ENCODE results near the gene SLC22A9. TPM values are rescaled to one million over a fixed set of nuclear protein-coding genes. Genes with fewer than 3 reads are reported as not detected.
"Not testable (repeated sequence)": the region's sequence is repeated elsewhere in the genome, so short reads cannot be mapped to it uniquely, and the experiment has no call there.

The SLC22A9 gene
- total RNA-seq, 1 donor from 2014 or later = not detected

GRCh38 chr11:63435831-63436230, 66.2 kb downstream of the SLC22A9 start:
- intact Hi-C loops (cut with DNase I); DNase-seq (ENCODE audit: low spot score): not testable (repeated sequence)

GRCh38 chr11:63443714-63444113, 74.1 kb downstream of the SLC22A9 start:
- intact Hi-C loops (cut with DNase I) = no loop called here
- DNase-seq (ENCODE audit: low spot score) = no peak

- intact Hi-C loops (cut with DNase I) = no loop called here
- no peak for DNase-seq (ENCODE audit: low spot score)
Measured at GRCh38 chr11:63444160-63444559, 74.6 kb downstream of the SLC22A9 start.

DNA sequence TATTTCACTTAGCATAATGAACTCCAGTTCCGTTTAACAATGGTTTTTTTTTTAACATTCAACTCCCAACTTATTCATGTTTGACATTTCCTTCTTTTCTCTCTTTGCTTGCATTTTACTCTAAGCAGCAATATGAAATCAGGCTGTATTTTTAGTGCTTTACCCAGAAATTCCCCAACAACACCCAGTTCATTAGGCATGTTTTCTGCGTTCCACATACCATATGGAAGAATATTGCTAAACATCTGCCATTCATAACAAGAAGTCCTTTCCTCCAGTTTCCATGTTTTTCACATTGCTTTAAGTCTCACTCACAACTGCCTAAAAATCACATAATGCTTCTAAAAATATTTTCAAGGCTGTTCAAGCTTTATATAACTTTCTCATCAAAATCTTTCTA, 75.5 kb downstream of the SLC22A9 start:
- no peak for DNase-seq (ENCODE audit: low spot score)
- intact Hi-C loops (cut with DNase I) = no loop called here

- intact Hi-C loops (cut with DNase I) = no loop called here
- no peak for DNase-seq (ENCODE audit: low spot score)
Measured at GRCh38 chr11:63445720-63446119, 76.1 kb downstream of the SLC22A9 start.

DNA sequence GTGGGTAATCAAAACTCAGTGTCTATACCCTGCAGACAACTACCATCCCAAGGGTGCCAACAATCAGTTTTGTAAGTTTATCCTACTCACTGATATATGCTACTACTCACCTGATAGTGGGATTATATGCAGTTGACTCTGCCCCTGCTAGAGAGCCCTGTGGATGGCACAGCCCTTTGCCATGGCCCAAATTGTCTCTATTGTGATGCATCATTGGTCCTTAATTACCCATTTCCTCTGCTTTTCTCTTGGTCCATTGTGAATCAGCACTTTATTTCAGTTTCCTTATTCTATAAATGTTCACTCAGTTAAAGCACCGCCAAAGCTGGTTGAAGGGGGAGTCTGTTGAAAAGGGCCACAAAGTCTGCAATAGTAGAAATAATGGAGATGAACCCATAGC, 79.1 kb downstream of the SLC22A9 start:
- no peak for DNase-seq (ENCODE audit: low spot score)
- intact Hi-C loops (cut with DNase I) = no loop called here

DNA sequence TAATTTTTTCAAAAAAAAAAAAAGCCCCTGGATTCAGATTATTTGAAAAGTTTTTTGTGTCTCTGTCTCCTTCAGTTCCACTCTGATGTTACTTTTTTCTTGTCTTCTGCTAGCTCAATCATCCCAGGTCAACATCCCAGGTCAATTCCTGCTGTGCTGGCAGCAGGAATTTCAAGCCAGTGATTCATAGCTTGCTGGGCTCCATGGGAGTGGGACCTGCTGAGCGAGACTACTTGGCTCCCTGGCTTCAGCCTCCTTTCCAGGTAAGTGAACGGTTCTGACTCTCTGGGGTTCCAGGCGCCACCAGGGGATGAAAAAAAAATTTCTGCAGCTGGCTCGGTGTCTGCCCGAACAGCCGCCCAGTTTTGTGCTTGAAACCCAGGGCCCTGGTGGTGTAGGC, 90.0 kb downstream of the SLC22A9 start:
- DNase-seq (ENCODE audit: low spot score) = no peak
- intact Hi-C loops (cut with DNase I) = no loop called here

Other genes starting within 250 kb of the SLC22A9 start
- gene SLC22A24, start 225.6 kb upstream of the SLC22A9 start, total RNA-seq = not detected
- gene SLC22A25, start 126.2 kb upstream of the SLC22A9 start, total RNA-seq = not detected
- gene PLAAT5, start 121.4 kb downstream of the SLC22A9 start, total RNA-seq = 0.32 TPM
- gene LGALS12, start 136.3 kb downstream of the SLC22A9 start, total RNA-seq = 0.83 TPM
- gene PLAAT4, start 167.0 kb downstream of the SLC22A9 start, total RNA-seq = 6.9 TPM
- gene PLAAT2, start 193.6 kb downstream of the SLC22A9 start, total RNA-seq = not detected
- 109 TPM for gene PLAAT3, start 244.6 kb downstream of the SLC22A9 start, total RNA-seq

All from cardiac septum (tissue), 1 donor.